Caco-2 (cell line): ENCODE data around the gene PHF12. TPM values are rescaled to one million over a fixed set of nuclear protein-coding genes. Genes with fewer than 3 reads are reported as not detected.

ENCODE experiments used
- BruUV-seq: library from RNA; stranded (reverse); fragments of 400-500 nt; replicated peaks from 2 replicates; lab custom pipeline; 2021; lab: Mats Ljungman, UMichigan
- CTCF ChIA-PET: fragments of 300-600 bp; sonication (Branson Sonifier 250); formaldehyde crosslinking; loops from one replicate; lab custom pipeline; 2022; ENCODE audit warnings: antibody characterized with exemption; lab: Charles Lee
- POLR2A ChIA-PET: fragments of 300-600 bp; sonication (Branson Sonifier 250); formaldehyde crosslinking; loops from one replicate; lab custom pipeline; 2022; ENCODE audit warnings: antibody characterized with exemption; lab: Charles Lee
- DNase-seq, 2 experiments: peaks; one replicate each; pipeline versions ENCODE4 v3.0.0 to v3.0.0-alpha.2; 2020 to 2022
- H3K27me3 ChIP-seq: replicated peaks from 2 replicates; pipeline ENCODE4 v1.6.0; 2011; ENCODE audit warnings: low read length; ENCODE audit not compliant: control insufficient read depth, insufficient read depth
- H3K36me3 ChIP-seq: 2 replicates; pipeline ENCODE4 v1.5.1; 2011; ENCODE audit warnings: low read length; ENCODE audit not compliant: control insufficient read depth, insufficient read depth
- H3K4me1 ChIP-seq: fragments of 250-450 bp; sonication (Bioruptor Pico); 2 replicates; pipeline ENCODE4 v1.5.1; 2020; ENCODE audit warnings: mild to moderate bottlenecking
- H3K4me3 ChIP-seq: 2 replicates; pipeline ENCODE4 v1.5.1; 2011; ENCODE audit warnings: low read depth, mild to moderate bottlenecking, control low read depth, low read length
- H3K9me3 ChIP-seq: fragments of 250-450 bp; sonication (Bioruptor Pico); 2 replicates; pipeline ENCODE4 v1.5.1; 2020; ENCODE audit warnings: mild to moderate bottlenecking, moderate library complexity
- H3K27ac Mint-ChIP-seq: one replicate; pipeline ENCODE4 v1.8.0; 2022; ENCODE audit warnings: mixed read lengths; ENCODE audit not compliant: unreplicated experiment
- H3K27me3 Mint-ChIP-seq: one replicate; pipeline ENCODE4 v1.8.0; 2022; ENCODE audit warnings: mixed read lengths; ENCODE audit not compliant: insufficient read depth, unreplicated experiment
- H3K36me3 Mint-ChIP-seq: one replicate; pipeline ENCODE4 v1.8.0; 2022; ENCODE audit warnings: mild to moderate bottlenecking, mixed read lengths; ENCODE audit not compliant: insufficient read depth, unreplicated experiment
- H3K4me1 Mint-ChIP-seq: one replicate; pipeline ENCODE4 v1.8.0; 2022; ENCODE audit warnings: low read depth, mixed read lengths; ENCODE audit not compliant: unreplicated experiment
- H3K4me3 Mint-ChIP-seq: one replicate; pipeline ENCODE4 v1.8.0; 2022; ENCODE audit warnings: mild to moderate bottlenecking, moderate library complexity, mixed read lengths; ENCODE audit not compliant: unreplicated experiment
- H3K9me3 Mint-ChIP-seq: one replicate; pipeline ENCODE4 v1.8.0; 2022; ENCODE audit warnings: mixed read lengths; ENCODE audit not compliant: unreplicated experiment
- CTCF ChIP-seq, 2 experiments: fragments of 200-600 bp in 1 of 2; IDR thresholded peaks; 1 replicate in 1 of 2; 2 replicates in 1 of 2; pipeline versions ENCODE4 v1.5.1 to v1.8.0; 2011 to 2022; ENCODE audit warnings: antibody characterized with exemption in 1 of 2, control low read depth in 1 of 2, inconsistent platforms in 1 of 2, low read depth in 1 of 2, low read length in 1 of 2, mild to moderate bottlenecking in 1 of 2, moderate library complexity in 1 of 2; ENCODE audit not compliant: insufficient read depth in 1 of 2, severe bottlenecking in 1 of 2, unreplicated experiment in 1 of 2
- intact Hi-C: fragments of 100-400 bp; cut with micrococcal nuclease; formaldehyde crosslinking; loops from one replicate; pipeline ENCODE4 v1.10.0; 2022; ENCODE audit not compliant: unreplicated experiment
- total RNA-seq: library from RNA; stranded (reverse); gene quantifications from 2 replicates; pipeline ENCODE4 v1.2.3, GENCODE V29; 2022

Gene PHF12
- total RNA-seq, 1 experiment from 2014 or later = 49.9 TPM

- Mint-ChIP-seq H3K36me3 (no peaks in the 10 kb centered on the region), H3K27me3 (peaks cover 14% of the 10 kb centered on the region), H3K9me3 (no peaks in the 10 kb centered on the region), H3K4me1 (no peaks in the 10 kb centered on the region), H3K27ac (no peak overlapping the region), H3K4me3 (no peak overlapping the region)
- Histone ChIP-seq H3K9me3 (no peaks in the 10 kb centered on the region), H3K4me3 (no peak overlapping the region), H3K36me3 (no peaks in the 10 kb centered on the region), H3K27me3 (no peaks in the 10 kb centered on the region; the same call in 1 of the 2 replicates), H3K4me1 (no peaks in the 10 kb centered on the region)
- intact Hi-C loops = no loop called here
- no peak for DNase-seq
- POLR2A ChIA-PET = no interaction called here
- TF ChIP-seq CTCF (IDR thresholded peaks at IDR 0.05; ENCODE audit: insufficient read depth in 1 of 2, low read depth in 1 of 2, low read length in 1 of 2, severe bottlenecking in 1 of 2, unreplicated experiment in 1 of 2) = no peak
- no TSS peak for BruUV-seq
- CTCF ChIA-PET = no interaction called here
These were observed 46.5 kb upstream of the PHF12 start for GRCh38 chr17:28997806-28998205.

GRCh38 chr17:28996554-28997096 lies 45.3 kb upstream of the PHF12 start:
- ChIA-PET CTCF (interaction anchor here (0.7 to 1.4 kb wide), 2 partner anchors 31 to 115 kb away, joined by 3 read pairs; no protein-coding TSS in a partner anchor), POLR2A (interaction anchor here (0.7 kb wide), 1 partner anchor 285 kb away, joined by 6 read pairs; the partner anchor contains the start of gene PROCA1)
- intact Hi-C loops = no loop called here
- no TSS peak for BruUV-seq
- H3K27ac Mint-ChIP-seq = no peak overlapping the region
- no peak overlapping the region for H3K4me3 ChIP-seq
- no peak overlapping the region for H3K4me3 Mint-ChIP-seq
- no peaks in the 10 kb centered on the region for H3K9me3 Mint-ChIP-seq
- no peaks in the 10 kb centered on the region for H3K36me3 ChIP-seq
- no peaks in the 10 kb centered on the region for H3K36me3 Mint-ChIP-seq
- no peaks in the 10 kb centered on the region; the same call in 1 of the 2 replicates for H3K4me1 ChIP-seq
- no peak for TF ChIP-seq CTCF (IDR thresholded peaks at IDR 0.05; ENCODE audit: insufficient read depth in 1 of 2, low read depth in 1 of 2, low read length in 1 of 2, severe bottlenecking in 1 of 2, unreplicated experiment in 1 of 2)
- H3K9me3 ChIP-seq = no peaks in the 10 kb centered on the region
- H3K27me3 ChIP-seq = no peaks in the 10 kb centered on the region; the same call in 1 of the 2 replicates
- peaks cover 12% of the 10 kb centered on the region for H3K27me3 Mint-ChIP-seq
- DNase-seq = no peak
- H3K4me1 Mint-ChIP-seq = no peaks in the 10 kb centered on the region

DNA sequence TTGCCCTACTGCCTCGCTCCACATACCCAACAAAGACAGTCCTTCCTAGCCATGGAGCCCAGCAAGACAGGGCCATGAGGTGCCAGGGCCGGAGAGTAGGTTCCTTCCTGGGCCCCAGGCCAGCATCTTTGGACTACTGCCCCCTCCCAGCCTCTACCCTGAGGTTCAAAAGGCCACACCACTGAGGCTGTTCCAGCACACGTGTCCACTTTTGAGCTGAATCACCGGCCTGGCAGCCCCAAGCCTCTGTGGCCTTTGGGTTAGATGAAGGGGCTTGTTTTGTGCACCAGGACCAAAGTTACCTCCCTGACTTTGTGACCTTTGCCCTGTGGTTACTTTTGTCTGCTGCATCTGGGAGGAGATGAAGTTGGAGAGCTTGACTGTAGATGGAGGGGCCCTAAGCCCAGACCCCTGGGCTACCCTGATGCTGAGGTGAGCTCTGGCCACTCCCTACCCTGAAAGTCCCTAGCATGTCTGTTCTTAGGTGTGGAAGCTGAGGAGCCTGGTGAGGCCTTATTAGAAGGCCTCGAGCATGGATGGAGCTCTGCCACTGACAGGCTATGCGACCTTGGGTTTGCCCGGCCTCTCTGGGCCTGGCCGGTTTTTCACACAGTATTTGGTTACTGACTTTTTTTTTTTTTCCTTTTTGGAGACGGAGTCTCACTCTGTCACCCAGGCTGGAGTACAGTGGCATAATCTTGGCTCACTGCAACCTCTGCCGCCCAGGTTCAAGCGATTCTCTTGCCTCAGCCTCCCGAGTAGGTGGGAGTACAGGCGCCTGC lies 42.5 kb upstream of the PHF12 start:
- Mint-ChIP-seq H3K4me1 (no peaks in the 10 kb centered on the region), H3K9me3 (no peaks in the 10 kb centered on the region), H3K4me3 (no peak overlapping the region), H3K27me3 (peaks cover 8% of the 10 kb centered on the region), H3K27ac (no peak overlapping the region), H3K36me3 (no peaks in the 10 kb centered on the region)
- DNase-seq = no peak
- TF ChIP-seq CTCF (IDR thresholded peaks at IDR 0.05; ENCODE audit: insufficient read depth in 1 of 2, low read depth in 1 of 2, low read length in 1 of 2, severe bottlenecking in 1 of 2, unreplicated experiment in 1 of 2) = no peak
- no TSS peak for BruUV-seq
- Histone ChIP-seq H3K4me3 (no peak overlapping the region), H3K9me3 (no peaks in the 10 kb centered on the region), H3K4me1 (no peaks in the 10 kb centered on the region; the same call in 1 of the 2 replicates), H3K27me3 (no peaks in the 10 kb centered on the region; the same call in 1 of the 2 replicates), H3K36me3 (no peaks in the 10 kb centered on the region)
- intact Hi-C loops = no loop called here
- POLR2A ChIA-PET = interaction anchor here (0.6 kb wide), 2 partner anchors 38 to 123 kb away, joined by 3 read pairs; no protein-coding TSS in a partner anchor
- CTCF ChIA-PET = interaction anchor here (0.6 to 1.2 kb wide), 4 partner anchors 28 to 267 kb away, joined by 3 to 7 read pairs (median 4); no protein-coding TSS in a partner anchor
